Measurements from ENCODE around the gene ZNF562. TPM values are rescaled to one million over a fixed set of nuclear protein-coding genes. Genes with fewer than 3 reads are reported as not detected.

Gene ZNF562
- total and polyA plus RNA-seq, 11 donors = 7.0 to 24.1 (median 19.1) TPM

DNA sequence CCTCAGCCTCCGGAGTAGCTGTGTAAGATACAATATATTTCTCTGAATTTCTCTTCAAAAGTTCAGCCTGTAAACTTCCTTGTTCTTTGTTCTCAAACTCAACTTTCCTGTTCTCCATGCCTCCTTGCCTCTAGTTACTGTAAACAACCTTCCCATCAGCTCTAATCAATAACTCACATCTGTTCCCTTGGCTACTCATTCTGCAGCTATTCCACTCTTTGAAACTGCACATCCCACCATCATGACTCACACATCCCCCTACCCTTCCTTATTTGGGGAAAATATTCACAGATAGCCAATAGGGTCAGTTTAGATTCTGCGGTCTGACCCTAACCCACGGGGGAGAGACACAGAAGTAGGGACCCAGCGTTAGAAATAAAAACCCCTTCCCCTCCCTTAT, 2.0 kb downstream of the ZNF562 start:
- Histone ChIP-seq H3K27ac (no peak overlapping the region), H3K9me3 (peaks cover 0 to 58% (median 14%) of the 10 kb centered on the region in 12 donors), H3K4me3 (no peak overlapping the region), H3K4me1 (peaks cover 0 to 12% (median 4%) of the 10 kb centered on the region in 12 donors), H3K36me3 (peaks cover 0 to 22% (median 7%) of the 10 kb centered on the region in 9 donors), H3K27me3 (no peaks in the 10 kb centered on the region)
- DNase-seq (no peak), ATAC-seq (no peak)
- intact Hi-C loops (cut with DNase I) = loop anchor here in 5 of 10 donors (5.0 to 10.0 kb wide), 4 partner anchors 46 to 112 kb away; partner anchors contain the start of genes ZNF561 (in 1 of the 5) and ZNF846 (in 1 of the 5)
- 93 to 99% (median 95%) methylated on average over 4 of the region's 4 CpGs for WGBS, 4 donors
- no peak for TF ChIP-seq POLR2A (IDR thresholded peaks at IDR 0.05)
- TF ChIP-seq, protein P1, sequence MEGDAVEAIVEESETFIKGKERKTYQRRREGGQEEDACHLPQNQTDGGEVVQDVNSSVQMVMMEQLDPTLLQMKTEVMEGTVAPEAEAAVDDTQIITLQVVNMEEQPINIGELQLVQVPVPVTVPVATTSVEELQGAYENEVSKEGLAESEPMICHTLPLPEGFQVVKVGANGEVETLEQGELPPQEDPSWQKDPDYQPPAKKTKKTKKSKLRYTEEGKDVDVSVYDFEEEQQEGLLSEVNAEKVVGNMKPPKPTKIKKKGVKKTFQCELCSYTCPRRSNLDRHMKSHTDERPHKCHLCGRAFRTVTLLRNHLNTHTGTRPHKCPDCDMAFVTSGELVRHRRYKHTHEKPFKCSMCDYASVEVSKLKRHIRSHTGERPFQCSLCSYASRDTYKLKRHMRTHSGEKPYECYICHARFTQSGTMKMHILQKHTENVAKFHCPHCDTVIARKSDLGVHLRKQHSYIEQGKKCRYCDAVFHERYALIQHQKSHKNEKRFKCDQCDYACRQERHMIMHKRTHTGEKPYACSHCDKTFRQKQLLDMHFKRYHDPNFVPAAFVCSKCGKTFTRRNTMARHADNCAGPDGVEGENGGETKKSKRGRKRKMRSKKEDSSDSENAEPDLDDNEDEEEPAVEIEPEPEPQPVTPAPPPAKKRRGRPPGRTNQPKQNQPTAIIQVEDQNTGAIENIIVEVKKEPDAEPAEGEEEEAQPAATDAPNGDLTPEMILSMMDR (IDR thresholded peaks at IDR 0.05) = no peak

DNA sequence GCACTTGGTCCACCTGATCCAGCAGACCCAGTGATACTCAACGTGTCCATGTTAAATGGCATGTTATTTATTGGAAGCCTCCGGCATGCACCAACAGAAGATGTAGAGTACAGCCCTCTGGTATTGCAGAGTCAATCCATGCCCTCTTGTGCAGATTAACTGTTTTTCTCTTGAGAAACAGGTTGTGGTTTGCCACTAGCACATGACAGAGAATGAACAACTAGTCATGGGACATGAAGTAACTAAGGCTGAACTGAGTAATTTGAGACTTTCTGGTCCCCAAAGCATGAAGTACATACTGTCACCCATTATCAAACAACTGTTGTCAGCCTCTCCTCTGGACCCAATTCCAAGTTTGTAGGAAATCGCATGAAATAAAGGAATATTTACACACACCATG, 3.2 kb downstream of the ZNF562 start:
- ATAC-seq (no peak), DNase-seq (no peak)
- intact Hi-C loops (cut with DNase I) = loop anchor here in 5 of 10 donors (5.0 to 10.0 kb wide), 4 partner anchors 44 to 113 kb away; partner anchors contain the start of genes ZNF561 (in 1 of the 5) and ZNF846 (in 1 of the 5)
- Histone ChIP-seq H3K9me3 (peaks cover 0 to 69% (median 19%) of the 10 kb centered on the region in 12 donors), H3K36me3 (peaks cover 0 to 24% (median 7%) of the 10 kb centered on the region in 9 donors), H3K4me1 (peaks cover 0 to 12% (median 4%) of the 10 kb centered on the region in 12 donors), H3K27me3 (no peaks in the 10 kb centered on the region), H3K27ac (no peak overlapping the region), H3K4me3 (no peak overlapping the region)
- TF ChIP-seq, protein P1 (IDR thresholded peaks at IDR 0.05) = no peak
- no peak for TF ChIP-seq POLR2A (IDR thresholded peaks at IDR 0.05)
- 87 to 98% (median 95%) methylated on average over 2 to 3 of the region's 3 CpGs for WGBS, 4 donors

DNA sequence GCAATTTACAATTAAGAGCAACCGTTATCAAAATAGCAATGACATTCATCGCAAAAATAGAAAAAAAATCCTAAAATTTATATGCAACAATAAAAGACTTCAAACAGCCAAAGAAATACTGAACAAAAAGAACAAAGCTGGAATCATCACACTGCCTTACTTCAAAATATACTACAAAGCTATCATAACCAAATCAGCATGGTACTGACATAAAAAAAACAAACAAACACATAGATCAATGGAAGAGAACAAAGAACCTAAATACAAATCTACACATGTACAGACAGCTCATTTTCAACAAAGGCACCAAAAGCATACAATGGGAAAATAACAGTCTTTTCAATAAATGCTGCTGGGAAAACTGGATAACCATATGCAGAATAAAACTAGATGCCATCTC, 6.4 kb downstream of the ZNF562 start:
- peaks cover 0 to 73% (median 16%) of the 10 kb centered on the region in 12 donors for H3K9me3 ChIP-seq
- H3K36me3 ChIP-seq = peaks cover 0 to 31% (median 7%) of the 10 kb centered on the region in 9 donors
- intact Hi-C loops (cut with DNase I) = loop anchor here in 1 of 10 donors (2.0 kb wide), 1 partner anchor 42 kb away; no protein-coding TSS in a partner anchor
- DNase-seq = no peak
- TF ChIP-seq, protein P1 (IDR thresholded peaks at IDR 0.05) = no peak
- TF ChIP-seq POLR2A (IDR thresholded peaks at IDR 0.05) = no peak
- H3K27me3 ChIP-seq = no peaks in the 10 kb centered on the region
- 96 to 99% (median 98%) methylated on average over 2 of the region's 2 CpGs for WGBS, 4 donors
- H3K4me3 ChIP-seq = no peak overlapping the region
- no peak for ATAC-seq
- no peak overlapping the region for H3K27ac ChIP-seq
- H3K4me1 ChIP-seq = peaks cover 0 to 5% (median 0%) of the 10 kb centered on the region in 12 donors

DNA sequence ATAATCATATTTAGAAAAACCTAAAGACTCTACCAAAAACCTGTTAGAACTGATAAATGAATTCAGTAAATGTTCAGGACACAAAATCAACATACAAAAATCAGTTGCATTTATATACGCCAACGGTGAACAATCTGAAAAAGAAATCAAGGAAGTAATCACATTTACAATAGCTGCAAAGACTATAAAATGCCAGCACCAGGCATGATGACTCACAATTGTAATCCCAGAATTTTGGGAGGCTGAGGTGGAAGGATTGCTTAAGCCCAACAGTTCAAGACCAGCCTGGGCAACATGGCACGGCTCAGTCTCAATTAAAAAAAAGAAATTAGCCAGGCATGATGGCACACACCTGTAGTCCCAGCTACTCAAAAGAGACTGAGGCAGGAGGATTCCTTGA, 7.0 kb downstream of the ZNF562 start:
- no peak overlapping the region for H3K4me3 ChIP-seq
- DNase-seq (no peak), ATAC-seq (no peak)
- H3K9me3 ChIP-seq = peaks cover 0 to 66% (median 13%) of the 10 kb centered on the region in 12 donors
- 78 to 98% (median 89%) methylated on average over 3 of the region's 3 CpGs for WGBS, 4 donors
- H3K36me3 ChIP-seq = peaks cover 0 to 28% (median 7%) of the 10 kb centered on the region in 9 donors
- no peak overlapping the region for H3K27ac ChIP-seq
- TF ChIP-seq, protein P1 (IDR thresholded peaks at IDR 0.05) = no peak
- TF ChIP-seq POLR2A (IDR thresholded peaks at IDR 0.05) = no peak
- intact Hi-C loops (cut with DNase I) = loop anchor here in 1 of 10 donors (2.0 kb wide), 1 partner anchor 43 kb away; no protein-coding TSS in a partner anchor
- peaks cover 0 to 4% (median 0%) of the 10 kb centered on the region in 12 donors for H3K4me1 ChIP-seq
- H3K27me3 ChIP-seq = no peaks in the 10 kb centered on the region

All from heart left ventricle (tissue), 16 donors.